Measurements from ENCODE around the gene CEACAM16. TPM values are rescaled to one million over a fixed set of nuclear protein-coding genes. Genes with fewer than 3 reads are reported as not detected.
"Not testable (repeated sequence)": the region's sequence is repeated elsewhere in the genome, so short reads cannot be mapped to it uniquely, and the experiment has no call there.

The CEACAM16 gene
- total and polyA plus RNA-seq, 12 donors = 0.27 to 1.4 (median 0.57) TPM; not detected in 7

DNA sequence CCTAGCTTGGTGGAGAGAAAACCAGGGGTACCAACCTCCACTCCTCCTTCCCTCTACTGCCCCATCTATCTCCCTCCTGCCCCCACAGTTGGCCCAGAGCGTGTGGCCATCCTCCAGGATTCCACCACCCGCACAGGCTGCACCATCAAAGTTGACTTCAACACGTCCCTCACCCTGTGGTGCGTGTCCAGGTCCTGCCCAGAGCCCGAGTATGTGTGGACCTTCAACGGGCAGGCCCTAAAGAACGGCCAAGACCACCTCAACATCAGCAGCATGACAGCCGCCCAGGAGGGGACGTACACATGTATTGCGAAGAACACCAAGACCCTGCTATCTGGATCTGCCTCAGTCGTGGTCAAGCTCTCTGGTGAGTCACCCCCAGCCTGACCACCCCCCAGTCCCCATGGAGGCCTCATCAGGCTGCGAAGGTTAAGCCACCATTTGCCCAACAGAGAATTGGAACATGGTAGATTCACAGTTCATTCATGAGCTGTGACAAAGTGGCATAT, 6.6 kb downstream of the CEACAM16 start:
- intact Hi-C loops (cut with DNase I) = no loop called here
- H3K4me3 ChIP-seq = no peak overlapping the region
- DNase-seq = no peak
- H3K4me1 ChIP-seq (replicated peaks in 1 of 2) = peaks cover 0 to 8% of the 10 kb centered on the region in 2 donors
- WGBS, 4 donors = 91 to 98% (median 95%) methylated on average over 10 to 12 of the region's 12 CpGs
- TF ChIP-seq POLR2A (IDR thresholded peaks at IDR 0.05) = no peak
- TF ChIP-seq, protein P1, sequence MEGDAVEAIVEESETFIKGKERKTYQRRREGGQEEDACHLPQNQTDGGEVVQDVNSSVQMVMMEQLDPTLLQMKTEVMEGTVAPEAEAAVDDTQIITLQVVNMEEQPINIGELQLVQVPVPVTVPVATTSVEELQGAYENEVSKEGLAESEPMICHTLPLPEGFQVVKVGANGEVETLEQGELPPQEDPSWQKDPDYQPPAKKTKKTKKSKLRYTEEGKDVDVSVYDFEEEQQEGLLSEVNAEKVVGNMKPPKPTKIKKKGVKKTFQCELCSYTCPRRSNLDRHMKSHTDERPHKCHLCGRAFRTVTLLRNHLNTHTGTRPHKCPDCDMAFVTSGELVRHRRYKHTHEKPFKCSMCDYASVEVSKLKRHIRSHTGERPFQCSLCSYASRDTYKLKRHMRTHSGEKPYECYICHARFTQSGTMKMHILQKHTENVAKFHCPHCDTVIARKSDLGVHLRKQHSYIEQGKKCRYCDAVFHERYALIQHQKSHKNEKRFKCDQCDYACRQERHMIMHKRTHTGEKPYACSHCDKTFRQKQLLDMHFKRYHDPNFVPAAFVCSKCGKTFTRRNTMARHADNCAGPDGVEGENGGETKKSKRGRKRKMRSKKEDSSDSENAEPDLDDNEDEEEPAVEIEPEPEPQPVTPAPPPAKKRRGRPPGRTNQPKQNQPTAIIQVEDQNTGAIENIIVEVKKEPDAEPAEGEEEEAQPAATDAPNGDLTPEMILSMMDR (IDR thresholded peaks at IDR 0.05) = no peak
- no peaks in the 10 kb centered on the region for H3K27me3 ChIP-seq
- H3K9me3 ChIP-seq (replicated peaks in 1 of 3) = no peaks in the 10 kb centered on the region
- H3K27ac ChIP-seq = no peak overlapping the region
- H3K36me3 ChIP-seq (replicated peaks in 1 of 2) = no peaks in the 10 kb centered on the region

DNA sequence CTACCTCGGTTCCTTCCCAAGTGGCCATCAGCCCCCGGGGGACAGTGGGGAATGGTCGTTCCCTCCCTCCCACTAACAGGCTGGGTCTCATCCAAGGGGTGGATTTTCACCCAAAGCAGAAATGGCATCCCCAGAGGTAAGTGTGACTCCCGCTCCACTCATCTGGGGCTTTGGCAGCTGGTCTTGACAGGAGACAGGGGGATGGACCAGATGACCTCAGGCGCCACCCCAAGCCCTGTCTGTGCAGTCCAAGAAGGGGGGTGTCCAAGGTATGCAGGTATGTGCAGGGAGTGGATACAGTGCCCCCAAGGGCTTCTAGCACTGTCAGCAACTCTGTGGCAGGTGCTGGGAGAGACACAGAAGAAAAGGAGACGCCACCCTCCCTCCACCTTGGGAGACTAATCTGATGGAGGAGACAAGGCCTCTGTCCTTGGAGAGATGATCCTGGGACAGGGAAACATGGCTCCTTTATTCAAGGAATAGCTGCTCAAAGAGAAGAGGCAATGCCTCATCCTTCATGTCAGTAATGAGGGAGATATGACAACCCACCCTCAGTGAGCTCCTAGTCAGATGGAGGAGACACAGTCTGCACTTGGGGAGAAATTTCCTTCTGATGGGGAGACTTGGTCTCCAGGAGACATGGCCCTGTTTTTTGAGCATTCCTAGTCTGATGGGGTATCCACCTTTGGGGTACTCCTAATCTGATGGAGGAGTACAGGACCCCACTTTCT, 7.7 kb downstream of the CEACAM16 start:
- H3K9me3 ChIP-seq (replicated peaks in 1 of 3) = no peaks in the 10 kb centered on the region
- no peak overlapping the region for H3K27ac ChIP-seq
- WGBS, 4 donors = 86 to 95% (median 89%) methylated on average over 4 to 6 of the region's 6 CpGs
- TF ChIP-seq, protein P1 (IDR thresholded peaks at IDR 0.05) = no peak
- TF ChIP-seq POLR2A (IDR thresholded peaks at IDR 0.05) = no peak
- intact Hi-C loops (cut with DNase I) = no loop called here
- no peaks in the 10 kb centered on the region for H3K36me3 ChIP-seq (replicated peaks in 1 of 2)
- H3K4me3 ChIP-seq = no peak overlapping the region
- peaks cover 0 to 8% of the 10 kb centered on the region in 2 donors for H3K4me1 ChIP-seq (replicated peaks in 1 of 2)
- DNase-seq = no peak
- no peaks in the 10 kb centered on the region for H3K27me3 ChIP-seq

DNA sequence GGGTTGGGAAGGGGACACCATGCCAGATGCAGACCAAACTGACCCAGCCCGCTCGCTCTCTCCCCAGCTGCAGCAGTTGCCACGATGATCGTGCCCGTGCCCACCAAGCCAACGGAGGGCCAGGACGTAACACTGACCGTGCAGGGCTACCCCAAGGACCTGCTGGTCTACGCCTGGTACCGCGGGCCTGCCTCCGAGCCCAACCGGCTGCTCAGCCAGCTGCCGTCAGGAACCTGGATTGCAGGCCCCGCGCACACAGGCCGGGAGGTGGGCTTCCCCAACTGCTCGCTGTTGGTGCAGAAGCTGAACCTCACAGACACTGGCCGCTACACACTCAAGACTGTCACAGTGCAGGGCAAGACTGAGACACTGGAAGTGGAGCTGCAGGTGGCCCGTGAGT, 8.8 kb downstream of the CEACAM16 start:
- 93 to 96% (median 95%) methylated on average over 4 to 20 of the region's 20 CpGs for WGBS, 4 donors
- TF ChIP-seq, protein P1 (IDR thresholded peaks at IDR 0.05) = no peak
- no peak for TF ChIP-seq POLR2A (IDR thresholded peaks at IDR 0.05)
- no peaks in the 10 kb centered on the region for H3K27me3 ChIP-seq
- no peak for DNase-seq
- H3K36me3 ChIP-seq (replicated peaks in 1 of 2) = no peaks in the 10 kb centered on the region
- no peak overlapping the region for H3K4me3 ChIP-seq
- intact Hi-C loops (cut with DNase I) = no loop called here
- H3K27ac ChIP-seq = no peak overlapping the region
- peaks cover 0 to 8% of the 10 kb centered on the region in 2 donors for H3K4me1 ChIP-seq (replicated peaks in 1 of 2)
- no peaks in the 10 kb centered on the region for H3K9me3 ChIP-seq (replicated peaks in 1 of 3)

DNA sequence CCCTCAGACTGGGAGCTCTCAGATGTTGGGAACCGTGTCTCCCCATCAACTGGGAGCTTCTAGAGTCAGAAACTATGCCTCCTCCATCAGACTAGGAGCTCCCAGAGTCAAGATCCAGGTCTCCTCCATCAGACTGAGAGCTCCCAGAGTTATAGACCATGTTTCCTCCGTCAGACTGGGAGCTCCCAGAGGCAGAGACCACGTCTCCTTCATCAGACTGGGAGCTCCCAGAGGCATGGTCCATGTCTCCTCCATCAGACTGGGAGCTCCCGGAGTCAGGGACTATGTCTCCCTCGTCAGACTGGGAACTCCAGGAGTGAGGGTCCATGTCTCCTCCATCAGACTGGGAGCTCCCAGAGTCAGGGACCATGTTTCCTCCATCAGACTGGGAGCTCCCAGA, 10.0 kb downstream of the CEACAM16 start:
- H3K27me3 ChIP-seq = no peaks in the 10 kb centered on the region
- no peak overlapping the region for H3K4me3 ChIP-seq
- 73 to 88% (median 85%) methylated on average over 1 to 5 of the region's 5 CpGs for WGBS, 4 donors
- no peak for DNase-seq
- H3K36me3 ChIP-seq (replicated peaks in 1 of 2) = no peaks in the 10 kb centered on the region
- TF ChIP-seq, protein P1 (IDR thresholded peaks at IDR 0.05) = no peak
- TF ChIP-seq POLR2A (IDR thresholded peaks at IDR 0.05) = no peak
- intact Hi-C loops (cut with DNase I) = no loop called here
- no peaks in the 10 kb centered on the region for H3K9me3 ChIP-seq (replicated peaks in 1 of 3)
- H3K4me1 ChIP-seq (replicated peaks in 1 of 2) = peaks cover 0 to 8% of the 10 kb centered on the region in 2 donors
- no peak overlapping the region for H3K27ac ChIP-seq

DNA sequence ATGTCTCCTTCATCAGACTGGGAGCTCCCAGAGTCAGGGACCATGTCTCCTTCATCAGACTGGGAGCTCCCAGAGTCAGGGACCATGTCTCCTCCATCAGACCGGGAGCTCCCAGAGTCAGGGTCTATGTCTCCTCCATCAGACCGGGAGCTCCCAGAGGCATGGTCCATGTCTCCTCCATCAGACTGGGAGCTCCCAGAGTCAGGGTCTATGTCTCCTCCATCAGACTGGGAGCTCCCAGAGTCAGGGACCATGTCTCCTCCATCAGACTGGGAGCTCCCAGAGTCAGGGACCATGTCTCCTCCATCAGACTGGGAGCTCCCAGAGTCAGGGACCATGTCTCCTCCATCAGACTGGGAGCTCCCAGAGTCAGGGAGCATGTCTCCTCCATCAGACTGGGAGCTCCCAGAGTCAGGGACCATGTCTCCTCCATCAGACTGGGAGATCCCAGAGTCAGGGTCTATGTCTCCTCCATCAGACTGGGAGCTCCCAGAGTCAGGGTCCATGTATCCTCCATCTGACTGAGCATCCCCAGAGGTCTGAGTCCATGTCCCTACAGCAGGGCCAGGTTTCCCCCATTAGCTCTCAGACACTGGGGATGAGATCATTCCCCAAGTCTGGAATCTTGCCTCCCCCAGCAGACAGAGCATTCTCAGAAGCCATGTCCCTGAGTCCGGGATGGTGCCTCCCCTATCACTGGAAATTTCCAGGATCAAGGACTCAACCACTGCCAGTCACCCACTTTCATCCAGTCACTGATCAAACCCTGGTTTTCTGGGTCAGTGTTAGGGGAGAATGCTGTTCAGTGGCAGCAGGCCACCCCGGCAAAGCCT, 10.7 kb downstream of the CEACAM16 start:
- H3K27me3 ChIP-seq; H3K36me3 ChIP-seq (replicated peaks in 1 of 2); H3K4me1 ChIP-seq (replicated peaks in 1 of 2); H3K9me3 ChIP-seq (replicated peaks in 1 of 3); intact Hi-C loops (cut with DNase I); DNase-seq; H3K4me3 ChIP-seq: not testable (repeated sequence)
- 25 to 73% (median 64%) methylated on average over 2 to 4 of the region's 4 CpGs for WGBS, 4 donors
- H3K27ac ChIP-seq = peak overlapping the region in 2 of 5 donors; percentile 21 to 40
